ENCODE results near the gene SCFD2.

- TF ChIP-seq CTCF (conservative IDR thresholded peaks at IDR 0.05) (no peak), EZH2 (IDR thresholded peaks at IDR 0.05; ENCODE audit: low read depth) (no peak)
These were observed 50.6 kb downstream of the SCFD2 start for GRCh38 chr4:53315300-53315699.

Measured in PC-9 (cell line).